Activated CD4-positive, alpha-beta T cell treated with anti-CD3 and anti-CD28 coated beads, Interleukin-2, amount 10 ng/mL, durations not matched to agents 24 days and 14 days (primary cell): ENCODE results near the gene ZNF148. TPM values are rescaled to one million over a fixed set of nuclear protein-coding genes. Genes with fewer than 3 reads are reported as not detected.

Experiments
- DNase-seq: peaks from one replicate; pipeline ENCODE4 v3.0.0; 2022
- H3K27ac Mint-ChIP-seq: one replicate; pipeline ENCODE4 v1.8.0; 2022; ENCODE audit warnings: mild to moderate bottlenecking, mixed read lengths
- H3K27me3 Mint-ChIP-seq: one replicate; pipeline ENCODE4 v1.8.0; 2022; ENCODE audit warnings: mixed read lengths
- H3K36me3 Mint-ChIP-seq: one replicate; pipeline ENCODE4 v1.8.0; 2022; ENCODE audit warnings: low read depth, mild to moderate bottlenecking, mixed read lengths
- H3K4me1 Mint-ChIP-seq: one replicate; pipeline ENCODE4 v1.8.0; 2021; ENCODE audit warnings: mixed read lengths
- H3K4me3 Mint-ChIP-seq: one replicate; pipeline ENCODE4 v1.8.0; 2022; ENCODE audit warnings: mild to moderate bottlenecking, moderate library complexity, mixed read lengths
- H3K9me3 Mint-ChIP-seq: one replicate; pipeline ENCODE4 v1.8.0; 2021; ENCODE audit warnings: mixed read lengths
- intact Hi-C: fragments of 100-400 bp; cut with micrococcal nuclease; formaldehyde crosslinking; loops from one replicate; pipeline ENCODE4 v1.15.1; 2023
- total RNA-seq: library from RNA; stranded (reverse); gene quantifications from 2 replicates; pipeline ENCODE4 v1.2.3, GENCODE V29; 2022

The ZNF148 gene
- total RNA-seq, 1 donor from 2014 or later: 31.8 TPM

- H3K4me3 Mint-ChIP-seq: no peak overlapping the region
- peaks cover 25% of the 10 kb centered on the region for H3K4me1 Mint-ChIP-seq
- no peak for DNase-seq
- H3K27ac Mint-ChIP-seq: no peak overlapping the region
- no peaks in the 10 kb centered on the region for H3K27me3 Mint-ChIP-seq
- intact Hi-C loops: loop anchor here (10.0 kb wide), 2 partner anchors 59 to 261 kb away; partner anchors contain the start of genes HEG1 and ZNF148
- peaks cover 53% of the 10 kb centered on the region for H3K36me3 Mint-ChIP-seq
- peaks cover 10% of the 10 kb centered on the region for H3K9me3 Mint-ChIP-seq
Observed at GRCh38 chr3:125316246-125316645, 58.9 kb downstream of the ZNF148 start.

GRCh38 chr3:125313060-125313635, 62.0 kb downstream of the ZNF148 start:
- H3K27me3 Mint-ChIP-seq: no peaks in the 10 kb centered on the region
- intact Hi-C loops: loop anchor here (10.0 kb wide), 2 partner anchors 62 to 258 kb away; partner anchors contain the start of genes HEG1 and ZNF148
- H3K4me3 Mint-ChIP-seq: no peak overlapping the region
- DNase-seq: no peak
- H3K4me1 Mint-ChIP-seq: peaks cover 36% of the 10 kb centered on the region
- no peak overlapping the region for H3K27ac Mint-ChIP-seq
- H3K36me3 Mint-ChIP-seq: peaks cover 54% of the 10 kb centered on the region
- peaks cover 10% of the 10 kb centered on the region for H3K9me3 Mint-ChIP-seq

GRCh38 chr3:125310623-125311081, 64.5 kb downstream of the ZNF148 start:
- intact Hi-C loops: loop anchor here (10.0 kb wide), 2 partner anchors 64 to 256 kb away; partner anchors contain the start of genes HEG1 and ZNF148
- DNase-seq: peak; percentile 84
- no peaks in the 10 kb centered on the region for H3K27me3 Mint-ChIP-seq
- H3K27ac Mint-ChIP-seq: peak overlapping the region; percentile 91
- H3K4me3 Mint-ChIP-seq: peak overlapping the region; percentile 85
- H3K9me3 Mint-ChIP-seq: no peaks in the 10 kb centered on the region
- H3K36me3 Mint-ChIP-seq: peaks cover 51% of the 10 kb centered on the region
- peaks cover 27% of the 10 kb centered on the region for H3K4me1 Mint-ChIP-seq

DNA sequence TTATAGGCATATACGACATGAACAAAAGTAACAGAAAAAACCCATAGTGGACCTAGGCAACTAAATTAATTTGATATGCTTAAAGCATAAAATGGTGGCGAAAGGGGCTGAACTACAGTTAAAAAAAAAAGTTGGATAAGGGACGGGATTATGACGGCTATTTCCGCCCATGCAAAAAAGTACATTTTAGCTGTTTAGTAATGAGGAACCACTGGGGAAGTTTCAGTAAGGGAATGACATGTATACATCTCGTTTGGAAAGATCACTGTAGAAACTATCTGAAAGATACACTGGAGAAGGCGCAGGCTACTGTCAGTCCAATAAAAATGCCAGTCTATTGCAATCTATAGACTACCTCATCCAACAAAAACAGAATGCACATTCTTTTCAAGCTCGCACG, 65.6 kb downstream of the ZNF148 start:
- peaks cover 52% of the 10 kb centered on the region for H3K36me3 Mint-ChIP-seq
- H3K4me3 Mint-ChIP-seq: peak overlapping the region; percentile 31
- no peaks in the 10 kb centered on the region for H3K9me3 Mint-ChIP-seq
- no peaks in the 10 kb centered on the region for H3K27me3 Mint-ChIP-seq
- peaks cover 27% of the 10 kb centered on the region for H3K4me1 Mint-ChIP-seq
- no peak for DNase-seq
- intact Hi-C loops: no loop called here
- H3K27ac Mint-ChIP-seq: peak overlapping the region; percentile 38

DNA sequence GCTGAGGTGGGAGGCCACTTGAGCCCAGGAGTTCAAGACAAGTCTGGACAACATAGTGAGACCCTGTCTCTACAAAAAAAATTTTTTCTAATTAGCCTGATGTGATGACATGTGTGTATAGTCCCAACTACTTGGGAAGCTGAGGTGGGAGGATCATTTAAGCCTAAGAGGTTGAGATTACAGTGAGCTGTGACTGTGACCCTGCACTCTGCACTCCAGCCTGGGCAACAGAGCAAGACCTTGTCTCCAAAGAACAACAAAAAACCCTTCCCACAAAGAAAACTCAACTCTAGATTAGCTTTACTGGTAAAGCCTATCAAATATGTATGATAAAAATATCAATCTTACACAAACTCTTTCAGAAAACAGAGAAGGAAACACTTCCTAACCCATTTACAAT, 68.5 kb downstream of the ZNF148 start:
- peaks cover 35% of the 10 kb centered on the region for H3K36me3 Mint-ChIP-seq
- H3K9me3 Mint-ChIP-seq: no peaks in the 10 kb centered on the region
- no peak for DNase-seq
- peaks cover 15% of the 10 kb centered on the region for H3K4me1 Mint-ChIP-seq
- intact Hi-C loops: no loop called here
- H3K27ac Mint-ChIP-seq: no peak overlapping the region
- no peaks in the 10 kb centered on the region for H3K27me3 Mint-ChIP-seq
- H3K4me3 Mint-ChIP-seq: no peak overlapping the region

DNA sequence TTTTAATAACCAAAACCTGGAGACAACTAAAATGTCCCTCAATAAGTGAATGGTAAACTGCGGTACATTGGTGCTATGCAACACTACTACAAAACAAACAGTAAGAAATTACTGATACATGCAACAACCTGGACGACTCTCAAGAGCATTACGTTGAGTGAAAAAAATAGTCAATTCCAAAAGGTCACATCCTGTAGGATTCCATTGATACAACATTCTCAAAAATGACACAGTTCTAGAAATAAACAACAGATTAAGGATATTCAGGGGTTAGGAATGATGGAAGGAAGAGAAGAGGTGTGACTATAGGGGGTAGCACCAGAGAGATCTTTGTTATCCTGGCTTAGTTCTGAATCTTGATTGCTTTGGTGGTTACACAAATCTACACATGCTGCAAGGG, 72.2 kb downstream of the ZNF148 start:
- intact Hi-C loops: no loop called here
- DNase-seq: no peak
- Mint-ChIP-seq H3K36me3 (peaks cover 20% of the 10 kb centered on the region), H3K27me3 (no peaks in the 10 kb centered on the region), H3K27ac (no peak overlapping the region), H3K4me3 (no peak overlapping the region), H3K9me3 (no peaks in the 10 kb centered on the region), H3K4me1 (peaks cover 2% of the 10 kb centered on the region)

DNA sequence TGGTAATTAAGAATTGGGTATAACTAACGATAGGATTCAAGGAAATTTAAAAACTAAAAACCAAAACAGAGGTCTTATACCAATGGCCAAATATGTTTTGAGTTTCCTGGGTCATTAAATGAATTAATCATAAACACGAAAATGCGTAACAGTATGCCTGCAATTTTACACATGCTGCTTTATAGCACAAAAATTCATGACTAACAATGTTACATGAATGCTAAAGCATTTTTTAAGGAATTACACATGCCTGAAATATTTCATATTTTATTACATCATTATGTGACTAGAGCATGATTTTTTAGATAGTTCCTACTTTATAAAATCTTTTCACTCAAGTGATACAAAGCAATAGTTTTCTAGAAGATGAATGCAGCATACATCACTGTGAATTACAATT, 74.7 kb downstream of the ZNF148 start:
- Mint-ChIP-seq H3K4me1 (peaks cover 4% of the 10 kb centered on the region), H3K36me3 (peaks cover 7% of the 10 kb centered on the region), H3K4me3 (no peak overlapping the region), H3K27me3 (no peaks in the 10 kb centered on the region), H3K9me3 (no peaks in the 10 kb centered on the region), H3K27ac (no peak overlapping the region)
- DNase-seq: no peak
- intact Hi-C loops: no loop called here

GRCh38 chr3:125294411-125294810, 80.7 kb downstream of the ZNF148 start:
- Mint-ChIP-seq H3K4me1 (peaks cover 7% of the 10 kb centered on the region), H3K4me3 (no peak overlapping the region), H3K9me3 (no peaks in the 10 kb centered on the region), H3K27ac (no peak overlapping the region), H3K36me3 (peaks cover 12% of the 10 kb centered on the region), H3K27me3 (no peaks in the 10 kb centered on the region)
- DNase-seq: no peak
- intact Hi-C loops: no loop called here

DNA sequence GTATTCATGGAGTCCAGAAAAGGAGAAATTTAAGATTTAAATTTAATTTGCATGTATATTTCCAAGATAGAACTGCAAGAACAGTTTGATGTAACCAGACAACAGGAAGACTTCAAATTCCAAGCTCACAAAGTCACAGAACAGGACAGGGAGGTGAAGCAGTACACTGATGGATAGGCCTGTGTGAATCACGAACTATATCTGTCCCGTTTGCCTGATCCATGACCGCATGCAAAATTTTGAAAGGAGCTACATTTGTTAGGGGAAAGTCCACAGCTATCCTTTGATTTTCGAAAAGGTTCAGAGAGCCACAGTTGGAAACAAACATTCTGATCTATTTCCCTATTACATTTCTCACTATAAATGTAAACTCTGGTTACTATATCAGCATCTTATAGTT, 83.1 kb downstream of the ZNF148 start:
- no peak for DNase-seq

GRCh38 chr3:125289429-125289981, 85.6 kb downstream of the ZNF148 start:
- Mint-ChIP-seq H3K4me1 (peaks cover 5% of the 10 kb centered on the region), H3K9me3 (no peaks in the 10 kb centered on the region), H3K36me3 (peaks cover 33% of the 10 kb centered on the region), H3K4me3 (no peak overlapping the region), H3K27me3 (no peaks in the 10 kb centered on the region), H3K27ac (no peak overlapping the region)
- no peak for DNase-seq
- intact Hi-C loops: no loop called here

More for the DNA sequence above, 83.1 kb downstream of the ZNF148 start:
- Mint-ChIP-seq H3K9me3 (no peaks in the 10 kb centered on the region), H3K27me3 (no peaks in the 10 kb centered on the region), H3K36me3 (peaks cover 25% of the 10 kb centered on the region), H3K27ac (no peak overlapping the region), H3K4me1 (peaks cover 5% of the 10 kb centered on the region), H3K4me3 (no peak overlapping the region)
- intact Hi-C loops: no loop called here

DNA sequence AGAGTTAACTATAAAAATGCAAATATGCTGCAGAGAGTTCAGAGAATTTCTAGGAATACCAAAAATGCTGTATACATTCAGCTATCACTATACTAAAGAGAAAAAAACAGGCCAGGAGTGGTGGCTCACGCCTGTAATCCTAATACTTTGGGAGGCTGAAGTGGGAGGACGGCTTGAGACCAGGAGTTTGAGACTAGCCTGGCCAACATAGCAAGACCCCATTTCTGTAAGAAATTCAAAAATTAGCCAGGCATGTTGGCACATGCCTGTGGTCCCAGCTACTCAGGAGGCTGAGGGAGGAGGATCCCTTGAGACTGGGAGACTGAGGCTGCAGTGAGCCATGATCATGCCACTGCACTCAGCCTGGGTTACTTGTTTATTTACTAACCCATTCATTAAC, 87.9 kb downstream of the ZNF148 start:
- no peaks in the 10 kb centered on the region for H3K9me3 Mint-ChIP-seq
- H3K27ac Mint-ChIP-seq: no peak overlapping the region
- H3K4me1 Mint-ChIP-seq: peaks cover 3% of the 10 kb centered on the region
- DNase-seq: no peak
- intact Hi-C loops: no loop called here
- H3K36me3 Mint-ChIP-seq: peaks cover 31% of the 10 kb centered on the region
- no peak overlapping the region for H3K4me3 Mint-ChIP-seq
- H3K27me3 Mint-ChIP-seq: no peaks in the 10 kb centered on the region

- DNase-seq: no peak
- Mint-ChIP-seq H3K9me3 (no peaks in the 10 kb centered on the region), H3K27me3 (no peaks in the 10 kb centered on the region), H3K36me3 (peaks cover 23% of the 10 kb centered on the region), H3K4me3 (no peak overlapping the region), H3K4me1 (peaks cover 3% of the 10 kb centered on the region), H3K27ac (no peak overlapping the region)
- intact Hi-C loops: no loop called here
Observed at GRCh38 chr3:125281381-125281780, 93.7 kb downstream of the ZNF148 start.

- Mint-ChIP-seq H3K36me3 (peaks cover 22% of the 10 kb centered on the region), H3K4me3 (no peak overlapping the region), H3K9me3 (no peaks in the 10 kb centered on the region), H3K27ac (no peak overlapping the region), H3K4me1 (peaks cover 3% of the 10 kb centered on the region), H3K27me3 (no peaks in the 10 kb centered on the region)
- intact Hi-C loops: no loop called here
- no peak for DNase-seq
Observed at GRCh38 chr3:125280668-125281361, 94.3 kb downstream of the ZNF148 start.

DNA sequence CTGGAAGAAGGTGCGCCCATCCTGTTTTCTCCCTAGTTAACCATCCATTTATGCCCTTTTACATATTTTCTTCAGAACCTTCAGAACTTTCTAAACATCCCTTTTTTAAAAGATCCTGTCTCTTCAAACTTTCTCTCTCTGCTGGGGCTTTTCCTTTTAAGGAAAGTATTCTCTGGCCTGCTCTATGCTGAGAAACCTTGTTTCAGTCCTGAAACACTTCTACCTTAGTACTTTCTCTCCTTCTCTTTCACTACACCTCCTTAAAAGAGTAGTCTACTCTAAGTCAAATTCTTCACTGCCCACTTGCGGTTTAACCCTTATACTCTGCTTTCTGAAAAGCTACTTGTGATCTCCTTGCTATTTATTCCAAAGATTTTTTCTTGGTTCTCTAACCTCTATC, 97.0 kb downstream of the ZNF148 start:
- intact Hi-C loops: no loop called here
- H3K27me3 Mint-ChIP-seq: no peaks in the 10 kb centered on the region
- H3K27ac Mint-ChIP-seq: no peak overlapping the region
- peaks cover 13% of the 10 kb centered on the region for H3K36me3 Mint-ChIP-seq
- H3K9me3 Mint-ChIP-seq: no peaks in the 10 kb centered on the region
- DNase-seq: no peak
- H3K4me3 Mint-ChIP-seq: no peak overlapping the region
- H3K4me1 Mint-ChIP-seq: peaks cover 3% of the 10 kb centered on the region
